PC-9 (cell line): ENCODE measurements around the gene LOX.

Source experiments
- CTCF ChIP-seq: fragments of 200-600 bp; sonication (generic); conservative IDR thresholded peaks from 2 replicates; pipeline ENCODE4 v1.6.1; 2017; ENCODE audit warnings: mixed run types, antibody characterized with exemption, mild to moderate bottlenecking, moderate library complexity
- EZH2 ChIP-seq: fragments of 200-600 bp; sonication (generic); IDR thresholded peaks from 2 replicates; pipeline ENCODE4 v1.8.0; 2017; ENCODE audit warnings: antibody characterized with exemption, low read depth

- TF ChIP-seq CTCF (no peak), EZH2 (no peak)
These were observed 26.5 kb downstream of the LOX start for GRCh38 chr5:122051569-122051968.
